Measurements from ENCODE around the gene GAB2.

GRCh38 chr11:78373689-78374088, 43.9 kb downstream of the GAB2 start:
- TF ChIP-seq CTCF (IDR thresholded peaks at IDR 0.05) (no peak), POLR2AphosphoS5 (IDR thresholded peaks at IDR 0.05) (no peak), POLR2A (IDR thresholded peaks at IDR 0.05) (no peak)

Data from suprapubic skin (tissue), 4 donors.